HG03460 (cell line): ENCODE data around the gene PAWR.
A peak's percentile ranks its signal among the peaks of the same experiment; 100 is the strongest.
"Not testable (repeated sequence)": the region's sequence is repeated elsewhere in the genome, so short reads cannot be mapped to it uniquely, and the experiment has no call there.

ENCODE experiments used
- ATAC-seq: cut with Tn5 transposase; IDR thresholded peaks from one replicate; pipeline ENCODE4 v1.9.1; 2021; ENCODE audit not compliant: unreplicated experiment

Gene PAWR

GRCh38 chr12:79553863-79554574 is 136.7 kb downstream of the PAWR start:
- ATAC-seq = no peak

DNA sequence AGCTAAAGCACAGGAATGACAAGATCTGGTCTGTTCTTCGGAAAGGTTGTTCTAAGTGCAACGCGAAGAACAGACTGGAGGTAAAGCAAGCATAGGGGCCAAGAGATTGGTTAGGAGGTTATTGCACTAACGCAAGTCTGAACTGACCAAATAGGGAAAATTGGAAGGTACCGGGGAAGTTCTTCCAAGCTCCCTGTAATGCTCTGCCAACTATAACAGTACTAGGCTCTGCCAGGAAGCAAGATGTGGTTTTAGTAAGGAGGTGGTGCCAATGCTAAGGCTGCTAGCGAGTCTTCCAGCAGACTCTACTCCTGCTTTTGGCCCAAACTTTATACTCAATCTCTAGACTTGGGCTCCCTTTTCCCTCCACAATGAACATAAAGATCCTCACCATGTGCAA is 138.6 kb downstream of the PAWR start:
- ATAC-seq = no peak

DNA sequence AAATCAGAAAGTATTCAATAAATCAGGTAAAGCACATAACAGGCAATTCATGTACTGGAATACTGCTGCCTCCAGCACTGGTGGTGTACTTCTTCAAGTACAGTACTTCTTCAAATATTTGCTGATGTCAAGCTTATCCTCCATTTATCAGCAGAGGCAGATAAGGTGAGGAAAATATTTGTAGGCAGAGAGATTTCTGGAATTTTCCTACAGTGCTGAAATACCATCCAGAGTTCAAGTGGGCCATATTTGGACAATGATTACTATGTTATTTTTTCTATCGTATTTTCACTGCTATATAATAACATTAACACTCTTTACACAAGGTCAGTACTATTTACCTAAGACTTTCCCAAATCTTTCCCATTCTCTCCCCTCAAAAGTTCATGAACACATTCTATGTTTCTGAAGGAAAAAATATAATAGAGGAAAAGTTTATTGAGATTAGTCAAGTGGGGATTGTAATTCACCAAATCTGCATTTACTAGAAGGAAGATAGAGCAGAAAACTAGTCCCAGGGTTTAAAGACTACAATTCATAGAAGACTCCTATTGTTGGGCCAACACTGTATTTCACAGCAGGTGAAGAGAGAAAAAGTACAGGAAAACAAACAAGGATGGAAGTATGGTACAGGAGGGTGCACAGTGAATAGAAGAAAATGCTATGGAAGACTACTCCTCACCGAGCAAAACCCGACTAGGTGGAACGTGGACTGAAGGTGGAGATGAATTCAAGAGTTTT is 141.1 kb downstream of the PAWR start:
- ATAC-seq = no peak

DNA sequence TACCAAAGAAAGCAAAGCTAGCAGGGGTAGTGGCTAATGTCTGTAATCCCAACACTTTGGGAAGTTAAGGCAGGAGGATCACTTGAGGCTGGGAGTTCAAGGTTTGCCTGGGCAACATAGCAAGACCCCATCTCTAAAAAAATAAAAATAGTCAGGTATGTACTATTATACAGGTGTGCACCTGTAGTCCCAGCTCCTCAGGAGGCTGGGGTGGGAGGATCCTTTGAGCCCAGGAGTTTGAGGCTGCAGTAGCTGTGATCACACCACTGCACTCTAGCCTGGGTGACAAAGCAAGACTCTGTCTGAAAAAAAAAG is 142.2 kb downstream of the PAWR start:
- no peak for ATAC-seq

DNA sequence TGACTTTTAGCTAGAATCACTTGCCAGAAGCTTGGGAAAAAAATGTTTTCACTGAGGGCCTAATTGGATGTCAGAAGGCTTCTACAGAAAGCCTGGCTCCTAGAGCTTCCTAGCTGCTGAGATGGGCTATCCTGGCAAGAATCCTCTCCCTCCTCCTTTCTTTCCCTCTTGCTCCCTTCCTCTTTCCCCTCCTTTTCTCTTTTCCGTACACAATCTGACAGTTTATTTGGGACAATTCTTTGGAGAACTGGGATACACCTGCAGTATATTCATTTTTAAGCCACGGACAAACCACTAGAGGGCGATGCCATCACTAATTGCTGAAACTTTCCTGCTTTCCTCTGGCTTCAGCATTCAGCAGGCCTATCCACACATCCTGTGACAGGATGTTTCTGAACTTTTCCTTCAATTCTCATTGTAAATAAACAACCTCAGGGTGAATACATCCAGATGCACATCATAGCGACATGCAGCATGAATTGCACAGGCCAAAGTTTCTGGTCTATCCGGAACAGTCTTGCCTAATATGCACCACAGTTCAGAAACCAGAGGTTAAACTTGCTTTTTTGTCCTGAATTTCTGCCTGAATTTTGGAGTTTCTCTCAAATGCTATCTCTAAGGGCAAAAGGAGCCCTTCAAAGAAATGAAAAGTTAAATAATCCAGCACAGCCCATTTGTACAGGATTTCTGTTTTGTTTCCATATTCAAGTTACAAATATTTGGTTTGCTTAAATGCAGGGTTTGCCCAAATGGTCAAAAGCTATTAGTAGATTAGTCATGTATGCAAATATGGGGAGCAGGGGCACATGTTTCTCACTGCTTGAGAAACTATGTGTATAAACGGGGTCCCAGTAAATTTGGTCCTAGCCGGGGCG is 142.8 kb downstream of the PAWR start:
- peak; percentile 84 for ATAC-seq

DNA sequence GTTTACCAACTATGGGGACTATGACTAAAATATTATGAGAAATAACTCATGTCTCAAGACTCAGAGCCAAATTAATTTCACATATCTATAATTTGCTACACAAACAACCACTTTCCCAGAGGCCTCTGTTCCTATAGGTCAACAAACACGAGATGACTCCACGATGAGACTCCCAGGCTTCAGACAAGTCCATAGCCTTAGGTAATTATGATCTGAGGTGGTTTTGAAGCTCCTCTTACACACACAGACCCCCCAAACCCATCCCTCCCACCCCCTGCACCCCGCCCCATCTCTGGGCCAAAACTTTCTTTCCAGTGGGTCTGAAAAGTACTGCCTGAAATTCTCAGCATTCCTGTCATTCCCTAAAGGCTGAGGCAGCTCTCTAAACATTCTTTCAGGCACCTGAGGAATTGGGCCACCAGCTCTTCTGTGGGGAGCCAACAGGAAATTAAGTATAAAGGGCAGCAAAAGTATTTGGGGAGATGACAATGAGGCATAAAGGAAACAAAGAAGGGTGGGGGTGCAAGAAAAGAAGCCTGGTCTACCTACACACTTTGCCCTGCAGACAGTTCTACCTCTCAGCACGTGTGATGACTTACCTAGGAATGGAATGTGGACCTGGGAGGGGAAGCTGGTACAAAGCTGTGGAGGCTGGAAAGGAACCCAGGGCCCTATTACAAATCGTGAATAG is 143.6 kb downstream of the PAWR start:
- no peak for ATAC-seq

- no peak for ATAC-seq
Measured at GRCh38 chr12:79546466-79547043, 144.2 kb downstream of the PAWR start.

GRCh38 chr12:79544439-79544838 is 146.3 kb downstream of the PAWR start:
- ATAC-seq = not testable (repeated sequence)

- ATAC-seq = no peak
Measured at GRCh38 chr12:79537675-79538074, 153.1 kb downstream of the PAWR start.

GRCh38 chr12:79535751-79536150 is 155.0 kb downstream of the PAWR start:
- no peak for ATAC-seq
